Heart right ventricle (tissue), 16 donors: Measurements from ENCODE around the gene F13A1. TPM values are rescaled to one million over a fixed set of nuclear protein-coding genes. Genes with fewer than 3 reads are reported as not detected.

Experiments
- ATAC-seq, 8 donors: fragments of 200-7000 bp; cut with Tn5 transposase; one replicate each; pipeline ENCODE4 v1.9.1; 2020; ENCODE audit warnings: mild to moderate bottlenecking in 8 of 8, moderate library complexity in 8 of 8, moderate number of reproducible peaks in 1 of 8
- DNase-seq, 2 donors: peaks; one replicate each; pipeline ENCODE4 v3.0.0-alpha.2; 2020
- H3K27ac ChIP-seq, 10 donors: fragments of 200-600 bp; sonication (generic) in 2 of 10; one replicate each; pipeline versions ENCODE4 v1.5.0 to v1.8.0; 2020 to 2022; ENCODE audit warnings: mild to moderate bottlenecking in 3 of 10
- H3K27me3 ChIP-seq, 7 donors: fragments of 200-600 bp; one replicate each; pipeline ENCODE4 v1.8.0; 2021 to 2022; ENCODE audit warnings: mild to moderate bottlenecking in 2 of 7
- H3K36me3 ChIP-seq, 9 donors: fragments of 200-600 bp; sonication (generic) in 1 of 9; one replicate each; pipeline versions ENCODE4 v1.5.0 to v1.8.0; 2020 to 2022; ENCODE audit warnings: mild to moderate bottlenecking in 2 of 9
- H3K4me1 ChIP-seq, 9 donors: fragments of 200-600 bp; sonication (generic) in 1 of 9; one replicate each; pipeline versions ENCODE4 v1.5.0 to v1.8.0; 2020 to 2022; ENCODE audit warnings: mild to moderate bottlenecking in 4 of 9
- H3K4me3 ChIP-seq, 10 donors: fragments of 200-600 bp; sonication (generic) in 2 of 10; one replicate each; pipeline versions ENCODE4 v1.5.0 to v1.8.0; 2020 to 2022; ENCODE audit warnings: mild to moderate bottlenecking in 7 of 10, moderate library complexity in 2 of 10
- H3K9me3 ChIP-seq, 11 donors: fragments of 200-600 bp in 10 of 11; sonication (generic) in 2 of 11; one replicate each; pipeline versions ENCODE4 v1.5.0 to v1.8.0; 2013 to 2022; ENCODE audit warnings: mild to moderate bottlenecking in 2 of 11, control low read depth in 1 of 11, moderate library complexity in 1 of 11
- WGBS, 2 donors: extraction: QIAGEN DNeasy Blood & Tissue Kit; methylation state at CpG; one replicate each; pipeline ENCODE4 v1.1.7; 2013; ENCODE audit warnings: inconsistent platforms in 1 of 2; 5-methylcytosine and 5-hydroxymethylcytosine counted together
- intact Hi-C, 10 donors: fragments of 100-400 bp; cut with DNase I; formaldehyde crosslinking; loops; one replicate each; pipeline versions ENCODE4 v1.11.1 to v1.14.2; 2022
- polyA plus RNA-seq, 2 donors: library from polyadenylated mRNA; stranded (reverse); fragments of 200-250 nt; gene quantifications; one replicate each; pipeline ENCODE4 v1.2.3, GENCODE V29; 2013
- total RNA-seq, 10 donors: library from RNA; stranded (reverse); fragmentation: NEBNext Ultra II Directional in 3 of 10; extraction: Animal tissue kit (Norgen Biotek cat#: 25700) in 3 of 10; gene quantifications; one replicate each; pipeline versions ENCODE4 v1.2.1 to v1.2.4, GENCODE V29; 2021 to 2023
- TF ChIP-seq, protein P1 (sequence below), 9 donors: fragments of 200-600 bp; sonication (generic) in 2 of 9; IDR thresholded peaks; one replicate each; pipeline versions ENCODE4 v1.5.0 to v1.8.0; 2021 to 2022; ENCODE audit warnings: antibody characterized with exemption in 9 of 9, mild to moderate bottlenecking in 5 of 9, moderate library complexity in 1 of 9
- donor health status: Arrhythmogenic right ventricular cardiomyopathy.
- donor health status: ischemic (EF 13 %, LVEDD 7.1; RV severe dilation, severe dysfunction).
- donor health status: healthy with polysubstance abuse.
- donor health status: DM: no; HTN: yes; CAD: no.
- donor health status: DM: no; HTN: no; CAD: no.
- donor health status: ischemic (EF 25% LVEDD 6.9; RV normal size, moderate dysfunction).
- donor health status: ischemic (EF 25% LVEDD 5.7; RV mildly dilated, moderate dysfunction).
- donor health status: healthy.
- donor health status: DM: yes; HTN: yes; CAD: no.
- donor health status: Ischemic cardiomyopathy.
- donor health status: ischemic (EF 35%, LVEDD 5.7; RV mildly dilated, moderate dysfunction).
- donor health status: nonischemic (EF 11% LVEDD 7.7; RV severe dilation, severe dysfunction).
- donor health status: DM: yes; HTN: yes; CAD: no.
- donor health status: PGD.
- donor health status: ischemic (EF 29% LVEDD 5.4; RV normal size, mild dysfunction).
- donor health status: nonischemic (EF 23%, LVEDD 6.1; RV moderate dilation, normal function).

The F13A1 gene
- total and polyA plus RNA-seq, 12 donors: 8.4 to 265 (median 22.8) TPM

DNA sequence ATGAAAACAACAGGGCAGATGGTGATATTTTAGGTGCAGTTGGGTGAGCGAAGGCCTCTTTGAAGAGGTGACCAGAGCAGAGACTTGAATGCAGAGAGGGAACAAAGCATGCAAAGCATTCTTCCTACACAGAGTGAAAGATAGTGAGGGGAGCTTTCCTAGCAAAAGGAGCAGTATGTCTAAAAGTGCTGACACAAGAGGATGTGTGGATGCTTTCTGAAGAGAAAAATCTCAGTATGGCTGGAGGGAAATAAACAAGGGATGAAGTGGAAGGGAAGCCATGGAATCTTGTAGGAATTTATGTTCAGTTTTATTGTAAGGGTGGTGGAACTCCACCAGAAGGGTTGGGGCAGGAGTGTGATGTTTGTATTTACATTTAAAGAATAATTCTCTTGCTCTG is 128.6 kb downstream of the F13A1 start:
- Histone ChIP-seq H3K9me3 (no peaks in the 10 kb centered on the region), H3K4me1 (no peaks in the 10 kb centered on the region), H3K27ac (no peak overlapping the region), H3K4me3 (no peak overlapping the region), H3K27me3 (peaks cover 0 to 13% (median 0%) of the 10 kb centered on the region in 7 donors), H3K36me3 (peaks cover 0 to 39% (median 0%) of the 10 kb centered on the region in 9 donors)
- ATAC-seq (no peak), DNase-seq (no peak)
- WGBS, 2 donors: 75 to 79% methylated on average over 1 of the region's 1 CpG
- TF ChIP-seq, protein P1, sequence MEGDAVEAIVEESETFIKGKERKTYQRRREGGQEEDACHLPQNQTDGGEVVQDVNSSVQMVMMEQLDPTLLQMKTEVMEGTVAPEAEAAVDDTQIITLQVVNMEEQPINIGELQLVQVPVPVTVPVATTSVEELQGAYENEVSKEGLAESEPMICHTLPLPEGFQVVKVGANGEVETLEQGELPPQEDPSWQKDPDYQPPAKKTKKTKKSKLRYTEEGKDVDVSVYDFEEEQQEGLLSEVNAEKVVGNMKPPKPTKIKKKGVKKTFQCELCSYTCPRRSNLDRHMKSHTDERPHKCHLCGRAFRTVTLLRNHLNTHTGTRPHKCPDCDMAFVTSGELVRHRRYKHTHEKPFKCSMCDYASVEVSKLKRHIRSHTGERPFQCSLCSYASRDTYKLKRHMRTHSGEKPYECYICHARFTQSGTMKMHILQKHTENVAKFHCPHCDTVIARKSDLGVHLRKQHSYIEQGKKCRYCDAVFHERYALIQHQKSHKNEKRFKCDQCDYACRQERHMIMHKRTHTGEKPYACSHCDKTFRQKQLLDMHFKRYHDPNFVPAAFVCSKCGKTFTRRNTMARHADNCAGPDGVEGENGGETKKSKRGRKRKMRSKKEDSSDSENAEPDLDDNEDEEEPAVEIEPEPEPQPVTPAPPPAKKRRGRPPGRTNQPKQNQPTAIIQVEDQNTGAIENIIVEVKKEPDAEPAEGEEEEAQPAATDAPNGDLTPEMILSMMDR (IDR thresholded peaks at IDR 0.05): no peak
- intact Hi-C loops: no loop called here

DNA sequence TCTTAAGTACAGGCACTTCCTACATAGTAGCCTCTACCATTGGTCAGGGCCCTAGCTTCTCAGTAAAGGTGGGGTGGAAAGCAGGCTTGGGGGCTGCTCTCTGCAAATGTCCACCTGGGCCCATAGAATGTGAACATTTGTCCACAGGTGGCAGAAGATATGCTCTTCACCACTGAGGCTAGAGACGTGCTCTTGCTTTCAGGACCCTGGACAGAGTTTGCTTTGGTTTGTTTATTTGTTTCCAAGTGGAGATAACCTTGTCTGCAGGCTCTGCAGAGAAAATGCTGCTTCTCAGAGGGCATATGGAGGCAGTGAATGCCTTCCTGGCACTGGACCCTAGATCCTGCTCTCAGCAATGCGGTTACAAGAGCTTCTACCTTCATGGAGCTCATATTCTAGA is 129.0 kb downstream of the F13A1 start:
- H3K4me3 ChIP-seq: no peak overlapping the region
- intact Hi-C loops: no loop called here
- H3K27ac ChIP-seq: no peak overlapping the region
- DNase-seq (no peak), ATAC-seq (peak in 2 of 8 donors; percentile 15 to 55)
- H3K27me3 ChIP-seq: peaks cover 0 to 13% (median 0%) of the 10 kb centered on the region in 7 donors
- 37 to 38% methylated on average over 2 of the region's 2 CpGs for WGBS, 2 donors
- H3K4me1 ChIP-seq: no peaks in the 10 kb centered on the region
- TF ChIP-seq, protein P1 (IDR thresholded peaks at IDR 0.05): no peak
- peaks cover 0 to under 1% (median 0%) of the 10 kb centered on the region in 11 donors for H3K9me3 ChIP-seq
- H3K36me3 ChIP-seq: peaks cover 0 to 34% (median 0%) of the 10 kb centered on the region in 9 donors

DNA sequence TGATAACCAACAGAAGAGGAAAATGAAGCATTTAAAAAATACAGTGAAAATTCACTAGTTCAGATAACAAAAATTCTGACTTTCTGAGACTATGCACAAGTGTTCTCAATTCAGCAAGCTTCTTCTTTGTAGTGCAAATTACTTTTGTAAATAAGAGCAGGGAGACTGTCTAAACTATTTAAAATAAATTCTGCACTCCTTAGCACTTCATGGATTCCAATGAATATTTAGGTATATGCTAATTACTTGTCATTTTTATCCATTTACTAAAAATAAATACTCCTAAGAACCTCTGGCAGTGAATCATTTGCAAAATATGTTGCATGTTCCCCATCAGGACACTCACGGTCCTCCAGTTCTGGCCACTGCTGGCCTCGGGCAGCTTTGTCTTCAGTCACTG is 139.8 kb downstream of the F13A1 start:
- H3K27me3 ChIP-seq: peaks cover 0 to 13% (median 3%) of the 10 kb centered on the region in 7 donors
- H3K36me3 ChIP-seq: peaks cover 0 to 21% (median 0%) of the 10 kb centered on the region in 9 donors
- H3K4me1 ChIP-seq: no peaks in the 10 kb centered on the region
- WGBS, 2 donors: 53 to 69% methylated on average over 2 of the region's 2 CpGs
- intact Hi-C loops: no loop called here
- H3K9me3 ChIP-seq: no peaks in the 10 kb centered on the region
- no peak for DNase-seq
- no peak overlapping the region for H3K4me3 ChIP-seq
- TF ChIP-seq, protein P1 (IDR thresholded peaks at IDR 0.05): no peak
- no peak overlapping the region for H3K27ac ChIP-seq
- ATAC-seq: no peak

DNA sequence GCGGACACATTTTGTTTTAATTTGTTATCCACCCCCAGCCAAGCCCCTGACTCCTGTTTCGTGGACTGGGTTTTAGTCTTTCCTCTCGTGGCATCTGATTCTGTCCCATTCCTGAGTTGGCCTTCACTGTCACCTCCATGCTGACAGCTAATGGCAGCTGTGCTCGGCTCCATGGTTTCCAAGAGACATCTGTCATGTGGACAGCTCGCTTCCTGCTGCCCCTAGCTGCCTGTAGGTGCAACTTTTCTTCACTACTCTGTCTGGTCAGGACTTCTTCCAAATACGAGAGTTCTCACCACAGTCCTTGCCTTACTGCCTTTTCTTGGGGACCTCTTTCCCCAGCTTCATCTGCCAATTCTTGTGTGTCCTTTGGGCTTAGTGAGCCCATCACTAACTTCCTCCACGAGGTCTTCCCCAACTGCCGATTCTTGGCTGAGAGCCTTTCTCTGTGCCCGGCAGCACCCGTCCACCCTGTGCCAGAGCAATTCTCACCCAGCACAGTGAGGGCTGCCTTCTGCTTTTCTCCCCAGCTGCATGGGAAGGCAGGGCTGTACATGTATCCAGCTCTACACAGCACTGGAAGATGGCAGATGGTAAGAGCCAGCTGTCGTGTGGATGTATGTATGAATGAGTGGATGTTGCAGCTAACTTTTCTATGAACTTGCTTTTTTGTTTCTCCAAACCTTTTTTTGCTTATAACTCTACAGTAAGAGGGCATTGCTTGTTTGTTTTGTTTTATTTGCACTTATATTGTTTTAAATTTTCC is 140.4 kb downstream of the F13A1 start:
- no peak for ATAC-seq
- H3K27ac ChIP-seq: no peak overlapping the region
- 76 to 78% methylated on average over 11 of the region's 11 CpGs for WGBS, 2 donors
- H3K4me3 ChIP-seq: no peak overlapping the region
- peaks cover 0 to 13% (median 5%) of the 10 kb centered on the region in 7 donors for H3K27me3 ChIP-seq
- intact Hi-C loops: no loop called here
- H3K36me3 ChIP-seq: peaks cover 0 to 23% (median 0%) of the 10 kb centered on the region in 9 donors
- no peaks in the 10 kb centered on the region for H3K4me1 ChIP-seq
- TF ChIP-seq, protein P1 (IDR thresholded peaks at IDR 0.05): no peak
- H3K9me3 ChIP-seq: no peaks in the 10 kb centered on the region
- no peak for DNase-seq
